ENCODE results near the gene GLYATL1B. TPM values are rescaled to one million over a fixed set of nuclear protein-coding genes. Genes with fewer than 3 reads are reported as not detected.
"Not testable (repeated sequence)": the region's sequence is repeated elsewhere in the genome, so short reads cannot be mapped to it uniquely, and the experiment has no call there.

Gene GLYATL1B
- total and polyA plus RNA-seq, 2 donors from 2014 or later: not detected

DNA sequence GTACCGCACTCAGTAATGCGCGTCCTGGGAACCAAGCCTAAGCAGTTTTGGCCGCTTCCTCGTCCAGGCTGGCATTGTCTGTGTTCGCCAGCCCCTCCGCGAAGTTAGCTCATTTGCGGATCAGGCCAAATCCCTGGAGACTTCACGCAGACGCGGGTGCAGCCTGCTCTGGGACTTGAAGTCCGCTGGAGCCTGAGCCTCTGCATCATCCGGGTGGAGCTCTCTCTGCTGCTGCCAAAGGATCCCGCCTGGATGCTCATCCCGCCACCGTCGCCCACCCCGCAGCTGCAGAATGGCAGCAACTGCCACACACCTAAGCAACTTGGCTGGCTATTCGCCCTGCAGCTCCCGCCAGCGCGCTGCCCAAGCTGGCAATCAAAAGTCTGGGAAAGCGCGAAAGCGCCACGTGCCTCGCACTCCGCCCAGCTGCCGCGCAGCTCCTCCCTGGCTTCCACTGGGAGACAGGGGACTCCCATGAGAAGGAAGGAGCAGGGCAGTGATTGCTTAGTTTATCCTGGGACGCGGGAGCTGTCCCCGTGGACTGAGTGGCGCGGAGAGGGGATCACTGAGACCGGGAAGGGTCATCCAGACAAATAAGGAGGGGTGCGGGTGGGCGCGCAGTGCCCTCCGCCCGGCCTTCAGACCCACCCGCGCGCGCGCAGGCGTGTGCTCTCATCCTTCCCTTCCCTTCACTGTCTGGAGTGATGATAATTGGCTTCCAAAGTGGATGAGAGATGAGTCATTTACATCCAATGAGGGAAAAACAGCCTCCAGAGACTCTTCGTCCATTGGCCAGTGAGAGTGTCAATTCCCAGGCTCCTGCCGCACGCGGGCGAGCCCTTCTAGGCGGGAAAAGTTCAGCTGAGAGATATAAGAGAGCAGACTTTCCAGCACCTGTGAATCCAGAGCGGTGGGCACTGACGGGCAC is 23.2 kb upstream of the GLYATL1B start:
- H3K27me3 ChIP-seq (ENCODE audit: control insufficient read depth, insufficient read depth, low read length): no peaks in the 10 kb centered on the region
- no peaks in the 10 kb centered on the region for H3K9me3 ChIP-seq (ENCODE audit: control insufficient read depth in 2 of 3, insufficient read depth in 1 of 3, low read length in 3 of 3)
- no peaks in the 10 kb centered on the region for H3K4me1 ChIP-seq (ENCODE audit: control insufficient read depth in 2 of 3, insufficient read depth in 2 of 3, low read depth in 1 of 3, low read length in 3 of 3)
- no peaks in the 10 kb centered on the region for H3K36me3 ChIP-seq (ENCODE audit: control insufficient read depth in 2 of 3, insufficient read depth in 3 of 3, low read length in 3 of 3)
- DNase-seq: peak in 1 of 5 donors; percentile 12
- intact Hi-C loops (cut with DNase I): no loop called here
- TF ChIP-seq, protein P1, sequence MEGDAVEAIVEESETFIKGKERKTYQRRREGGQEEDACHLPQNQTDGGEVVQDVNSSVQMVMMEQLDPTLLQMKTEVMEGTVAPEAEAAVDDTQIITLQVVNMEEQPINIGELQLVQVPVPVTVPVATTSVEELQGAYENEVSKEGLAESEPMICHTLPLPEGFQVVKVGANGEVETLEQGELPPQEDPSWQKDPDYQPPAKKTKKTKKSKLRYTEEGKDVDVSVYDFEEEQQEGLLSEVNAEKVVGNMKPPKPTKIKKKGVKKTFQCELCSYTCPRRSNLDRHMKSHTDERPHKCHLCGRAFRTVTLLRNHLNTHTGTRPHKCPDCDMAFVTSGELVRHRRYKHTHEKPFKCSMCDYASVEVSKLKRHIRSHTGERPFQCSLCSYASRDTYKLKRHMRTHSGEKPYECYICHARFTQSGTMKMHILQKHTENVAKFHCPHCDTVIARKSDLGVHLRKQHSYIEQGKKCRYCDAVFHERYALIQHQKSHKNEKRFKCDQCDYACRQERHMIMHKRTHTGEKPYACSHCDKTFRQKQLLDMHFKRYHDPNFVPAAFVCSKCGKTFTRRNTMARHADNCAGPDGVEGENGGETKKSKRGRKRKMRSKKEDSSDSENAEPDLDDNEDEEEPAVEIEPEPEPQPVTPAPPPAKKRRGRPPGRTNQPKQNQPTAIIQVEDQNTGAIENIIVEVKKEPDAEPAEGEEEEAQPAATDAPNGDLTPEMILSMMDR (IDR thresholded peaks at IDR 0.05; ENCODE audit: borderline replicate concordance, extremely low read depth, insufficient read depth): no peak
- no peak overlapping the region for H3K4me3 ChIP-seq (ENCODE audit: low read length in 3 of 3)
- no peak for FAIRE-seq
- H3K9ac ChIP-seq (ENCODE audit: low read length in 3 of 3): no peak overlapping the region
- no peak overlapping the region for H3K27ac ChIP-seq (ENCODE audit: low read depth in 2 of 2, low read length in 2 of 2)

DNA sequence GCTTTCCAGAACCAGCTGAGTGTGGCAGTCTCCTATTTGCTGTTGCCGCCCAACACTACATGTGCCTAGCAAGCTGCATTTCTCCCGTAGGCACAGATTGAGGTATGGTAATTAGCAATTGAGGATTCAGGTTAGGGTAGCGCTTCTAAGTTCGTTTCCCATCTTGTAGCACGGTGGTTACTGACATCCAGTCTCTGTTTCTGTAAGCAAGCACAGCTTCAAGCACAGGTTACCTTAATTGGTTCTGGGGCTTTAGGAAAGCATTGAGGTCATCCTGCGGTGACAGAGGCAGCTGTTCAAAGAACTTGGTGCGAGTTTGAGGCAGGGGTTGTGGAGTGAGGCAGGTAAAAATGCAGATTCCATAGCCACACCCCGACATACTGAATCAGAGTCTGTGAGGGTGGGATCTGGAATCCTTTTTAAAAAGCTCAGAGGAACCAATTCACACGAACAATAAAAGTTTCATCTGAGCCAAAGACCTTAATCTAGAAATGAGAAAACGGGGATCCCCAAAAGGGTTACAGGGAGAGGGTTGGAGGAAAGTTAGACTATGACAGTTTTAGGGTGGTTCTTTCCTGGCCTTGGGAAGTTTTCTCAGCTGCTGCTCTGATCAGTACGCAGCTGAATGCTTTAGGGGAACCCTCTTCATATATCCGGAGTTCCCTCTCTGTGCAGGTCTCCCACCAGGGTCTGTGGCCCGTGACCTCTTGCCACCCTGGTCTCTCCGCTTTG is 21.9 kb upstream of the GLYATL1B start:
- FAIRE-seq; DNase-seq; H3K9ac ChIP-seq (ENCODE audit: low read length in 3 of 3); H3K9me3 ChIP-seq (ENCODE audit: control insufficient read depth in 2 of 3, insufficient read depth in 1 of 3, low read length in 3 of 3); intact Hi-C loops (cut with DNase I); H3K27me3 ChIP-seq (ENCODE audit: control insufficient read depth, insufficient read depth, low read length); H3K27ac ChIP-seq (ENCODE audit: low read depth in 2 of 2, low read length in 2 of 2); H3K4me1 ChIP-seq (ENCODE audit: control insufficient read depth in 2 of 3, insufficient read depth in 2 of 3, low read depth in 1 of 3, low read length in 3 of 3); H3K4me3 ChIP-seq (ENCODE audit: low read length in 3 of 3); H3K36me3 ChIP-seq (ENCODE audit: control insufficient read depth in 2 of 3, insufficient read depth in 3 of 3, low read length in 3 of 3): not testable (repeated sequence)

DNA sequence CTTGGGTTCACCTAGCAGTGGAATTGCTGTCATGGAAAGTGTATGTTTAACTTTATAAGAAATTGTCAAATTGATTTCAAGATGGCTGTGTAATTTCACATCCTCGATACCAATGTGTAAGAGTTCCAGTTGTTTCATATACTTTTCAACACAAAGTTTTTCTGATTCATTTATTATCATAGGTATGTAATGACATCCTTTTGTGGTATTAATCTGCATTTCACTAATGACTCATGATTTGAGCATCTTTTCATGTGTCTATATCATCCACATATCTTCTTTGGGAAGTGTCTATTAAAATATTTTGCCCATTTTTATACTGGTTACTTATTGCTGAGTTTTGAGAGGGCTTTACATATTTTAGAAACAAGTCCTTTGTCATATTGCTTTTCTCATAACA is 17.0 kb upstream of the GLYATL1B start:
- TF ChIP-seq, protein P1 (IDR thresholded peaks at IDR 0.05; ENCODE audit: borderline replicate concordance, extremely low read depth, insufficient read depth): no peak

More for the DNA sequence above, 17.0 kb upstream of the GLYATL1B start:
- FAIRE-seq (peak; percentile 33), DNase-seq (no peak)
- Histone ChIP-seq H3K27ac (ENCODE audit: low read depth in 2 of 2, low read length in 2 of 2) (no peak overlapping the region), H3K9ac (ENCODE audit: low read length in 3 of 3) (no peak overlapping the region), H3K27me3 (ENCODE audit: control insufficient read depth, insufficient read depth, low read length) (no peaks in the 10 kb centered on the region), H3K4me1 (ENCODE audit: control insufficient read depth in 2 of 3, insufficient read depth in 2 of 3, low read depth in 1 of 3, low read length in 3 of 3) (no peaks in the 10 kb centered on the region), H3K36me3 (ENCODE audit: control insufficient read depth in 2 of 3, insufficient read depth in 3 of 3, low read length in 3 of 3) (no peaks in the 10 kb centered on the region), H3K9me3 (ENCODE audit: control insufficient read depth in 2 of 3, insufficient read depth in 1 of 3, low read length in 3 of 3) (no peaks in the 10 kb centered on the region), H3K4me3 (ENCODE audit: low read length in 3 of 3) (no peak overlapping the region)
- intact Hi-C loops (cut with DNase I): no loop called here

Data from kidney (tissue), 14 donors.